ENCODE data around the gene GADD45A. TPM values are rescaled to one million over a fixed set of nuclear protein-coding genes. Genes with fewer than 3 reads are reported as not detected.

The GADD45A gene
- total and polyA plus RNA-seq, 9 of the 15 experiments (the other 6 are each of a cell fraction or from before 2014, with no cell fraction given), result 21.3 to 156 (median 62.1) TPM

DNA sequence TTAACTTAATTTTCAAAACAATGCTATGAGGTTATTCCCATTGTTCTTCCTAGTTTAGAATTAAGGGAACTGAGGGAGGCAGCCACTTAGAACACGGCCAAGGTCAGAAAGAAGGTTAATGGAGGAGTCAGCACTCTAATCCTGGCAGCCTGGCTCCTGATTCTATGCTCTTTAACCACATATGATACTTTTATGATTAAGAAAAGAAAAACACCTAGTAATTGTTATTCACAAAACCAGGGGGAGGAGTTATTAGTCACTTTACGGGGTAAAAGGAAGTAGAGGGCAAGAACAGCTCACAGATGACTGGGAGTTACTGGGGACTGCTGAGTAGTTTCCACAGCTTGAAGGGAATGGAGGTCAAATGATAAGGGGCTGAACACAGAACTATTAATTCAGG, 38.6 kb downstream of the GADD45A start (continued):
- TF ChIP-seq ESRRA (IDR thresholded peaks at IDR 0.05; ENCODE audit: borderline replicate concordance, low read depth) (peak; percentile 71), ZNF384 (IDR thresholded peaks at IDR 0.05; ENCODE audit: low read depth, low read length) (no peak), CHD2 (IDR thresholded peaks at IDR 0.05; ENCODE audit: low read depth, low read length) (no peak), ARID1B (IDR thresholded peaks at IDR 0.05) (peak; percentile 39; the same call in 1 of the 2 replicates), HNRNPLL (IDR thresholded peaks at IDR 0.05; ENCODE audit: low read depth, low read length, poor library complexity, severe bottlenecking) (peak; percentile 83), TSC22D4 (tag; IDR thresholded peaks at IDR 0.05) (no peak), ZNF699 (CRISPR knock-in tag; IDR thresholded peaks at IDR 0.05; ENCODE audit: insufficient replicate concordance) (no peak), GATA2 (CRISPR knock-in tag; IDR thresholded peaks at IDR 0.05) (no peak), ETS2 (tag; IDR thresholded peaks at IDR 0.05; ENCODE audit: borderline replicate concordance, poor library complexity, severe bottlenecking) (no peak), ZNF431 (CRISPR knock-in tag; IDR thresholded peaks at IDR 0.05) (no peak), HIVEP1 (CRISPR knock-in tag; IDR thresholded peaks at IDR 0.05) (no peak), FOSL1 (tag; conservative IDR thresholded peaks at IDR 0.05) (peak; percentile 66), RFX7 (CRISPR knock-in tag; IDR thresholded peaks at IDR 0.05) (no peak), TCF3 (CRISPR knock-in tag; IDR thresholded peaks at IDR 0.05) (no peak), NR2C1 (IDR thresholded peaks at IDR 0.05) (no peak), NR2C1 (tag; IDR thresholded peaks at IDR 0.05) (no peak), NFE2 (IDR thresholded peaks at IDR 0.05; ENCODE audit: low read depth) (0 out of 2 replicates have a peak, but pooled peaks have one; percentile 21), FOXM1 (IDR thresholded peaks at IDR 0.05; ENCODE audit: low read depth) (no peak), FOXM1 (CRISPR knock-in tag; IDR thresholded peaks at IDR 0.05; ENCODE audit: low read depth) (no peak), POLR2B (IDR thresholded peaks at IDR 0.05; ENCODE audit: low read depth, partially characterized antibody) (no peak)
- TF ChIP-seq, protein P1, sequence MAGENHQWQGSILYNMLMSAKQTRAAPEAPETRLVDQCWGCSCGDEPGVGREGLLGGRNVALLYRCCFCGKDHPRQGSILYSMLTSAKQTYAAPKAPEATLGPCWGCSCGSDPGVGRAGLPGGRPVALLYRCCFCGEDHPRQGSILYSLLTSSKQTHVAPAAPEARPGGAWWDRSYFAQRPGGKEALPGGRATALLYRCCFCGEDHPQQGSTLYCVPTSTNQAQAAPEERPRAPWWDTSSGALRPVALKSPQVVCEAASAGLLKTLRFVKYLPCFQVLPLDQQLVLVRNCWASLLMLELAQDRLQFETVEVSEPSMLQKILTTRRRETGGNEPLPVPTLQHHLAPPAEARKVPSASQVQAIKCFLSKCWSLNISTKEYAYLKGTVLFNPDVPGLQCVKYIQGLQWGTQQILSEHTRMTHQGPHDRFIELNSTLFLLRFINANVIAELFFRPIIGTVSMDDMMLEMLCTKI (IDR thresholded peaks at IDR 0.05; ENCODE audit: partially characterized antibody), result no peak
- TF ChIP-seq, protein P2, sequence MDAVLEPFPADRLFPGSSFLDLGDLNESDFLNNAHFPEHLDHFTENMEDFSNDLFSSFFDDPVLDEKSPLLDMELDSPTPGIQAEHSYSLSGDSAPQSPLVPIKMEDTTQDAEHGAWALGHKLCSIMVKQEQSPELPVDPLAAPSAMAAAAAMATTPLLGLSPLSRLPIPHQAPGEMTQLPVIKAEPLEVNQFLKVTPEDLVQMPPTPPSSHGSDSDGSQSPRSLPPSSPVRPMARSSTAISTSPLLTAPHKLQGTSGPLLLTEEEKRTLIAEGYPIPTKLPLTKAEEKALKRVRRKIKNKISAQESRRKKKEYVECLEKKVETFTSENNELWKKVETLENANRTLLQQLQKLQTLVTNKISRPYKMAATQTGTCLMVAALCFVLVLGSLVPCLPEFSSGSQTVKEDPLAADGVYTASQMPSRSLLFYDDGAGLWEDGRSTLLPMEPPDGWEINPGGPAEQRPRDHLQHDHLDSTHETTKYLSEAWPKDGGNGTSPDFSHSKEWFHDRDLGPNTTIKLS (IDR thresholded peaks at IDR 0.05; ENCODE audit: borderline replicate concordance, low read depth), result no peak
- TF ChIP-seq, protein P3, sequence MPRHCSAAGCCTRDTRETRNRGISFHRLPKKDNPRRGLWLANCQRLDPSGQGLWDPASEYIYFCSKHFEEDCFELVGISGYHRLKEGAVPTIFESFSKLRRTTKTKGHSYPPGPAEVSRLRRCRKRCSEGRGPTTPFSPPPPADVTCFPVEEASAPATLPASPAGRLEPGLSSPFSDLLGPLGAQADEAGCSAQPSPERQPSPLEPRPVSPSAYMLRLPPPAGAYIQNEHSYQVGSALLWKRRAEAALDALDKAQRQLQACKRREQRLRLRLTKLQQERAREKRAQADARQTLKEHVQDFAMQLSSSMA (CRISPR knock-in tag; IDR thresholded peaks at IDR 0.05), result no peak
- TF ChIP-seq, protein P4, sequence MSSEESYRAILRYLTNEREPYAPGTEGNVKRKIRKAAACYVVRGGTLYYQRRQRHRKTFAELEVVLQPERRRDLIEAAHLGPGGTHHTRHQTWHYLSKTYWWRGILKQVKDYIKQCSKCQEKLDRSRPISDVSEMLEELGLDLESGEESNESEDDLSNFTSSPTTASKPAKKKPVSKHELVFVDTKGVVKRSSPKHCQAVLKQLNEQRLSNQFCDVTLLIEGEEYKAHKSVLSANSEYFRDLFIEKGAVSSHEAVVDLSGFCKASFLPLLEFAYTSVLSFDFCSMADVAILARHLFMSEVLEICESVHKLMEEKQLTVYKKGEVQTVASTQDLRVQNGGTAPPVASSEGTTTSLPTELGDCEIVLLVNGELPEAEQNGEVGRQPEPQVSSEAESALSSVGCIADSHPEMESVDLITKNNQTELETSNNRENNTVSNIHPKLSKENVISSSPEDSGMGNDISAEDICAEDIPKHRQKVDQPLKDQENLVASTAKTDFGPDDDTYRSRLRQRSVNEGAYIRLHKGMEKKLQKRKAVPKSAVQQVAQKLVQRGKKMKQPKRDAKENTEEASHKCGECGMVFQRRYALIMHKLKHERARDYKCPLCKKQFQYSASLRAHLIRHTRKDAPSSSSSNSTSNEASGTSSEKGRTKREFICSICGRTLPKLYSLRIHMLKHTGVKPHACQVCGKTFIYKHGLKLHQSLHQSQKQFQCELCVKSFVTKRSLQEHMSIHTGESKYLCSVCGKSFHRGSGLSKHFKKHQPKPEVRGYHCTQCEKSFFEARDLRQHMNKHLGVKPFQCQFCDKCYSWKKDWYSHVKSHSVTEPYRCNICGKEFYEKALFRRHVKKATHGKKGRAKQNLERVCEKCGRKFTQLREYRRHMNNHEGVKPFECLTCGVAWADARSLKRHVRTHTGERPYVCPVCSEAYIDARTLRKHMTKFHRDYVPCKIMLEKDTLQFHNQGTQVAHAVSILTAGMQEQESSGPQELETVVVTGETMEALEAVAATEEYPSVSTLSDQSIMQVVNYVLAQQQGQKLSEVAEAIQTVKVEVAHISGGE (CRISPR knock-in tag; IDR thresholded peaks at IDR 0.05), result no peak
